Activated T-helper 1 cell treated with Interleukin-2 at 50 U/mL for 16 hours (primary cell): Measurements from ENCODE around the gene KRT6A.

Experiments
- DNase-seq: peaks from one replicate; pipeline ENCODE4 v3.0.0-alpha.2; 2020; ENCODE audit warnings: low read depth

The KRT6A gene

DNA sequence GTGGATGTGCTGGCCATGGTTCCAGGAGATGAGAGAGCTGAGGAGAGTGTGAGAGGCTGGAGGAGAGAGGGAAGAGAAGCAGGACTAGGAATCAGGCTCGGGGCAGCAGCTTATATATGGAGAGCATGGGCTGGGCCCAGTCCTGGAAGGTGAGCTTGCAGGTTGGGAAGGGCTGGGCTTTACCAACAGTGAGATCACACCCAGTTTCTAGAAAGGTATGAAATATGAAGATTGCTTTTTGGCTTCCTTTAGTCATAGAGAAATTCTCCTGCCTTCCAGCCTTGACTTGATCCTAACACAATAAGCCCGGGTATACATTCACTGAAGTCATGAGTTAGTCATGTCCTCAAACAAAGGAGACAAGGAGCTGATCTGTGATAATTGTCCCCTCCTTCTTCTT lies at the start of gene KRT6A:
KRT6A (minus strand) TSS at position 86 of the 400 bp plus-strand sequence; CDS start at position 17, 69 bp downstream.
- no peak for DNase-seq

- no peak for DNase-seq
Observed at GRCh38 chr12:52542157-52542556, 49.1 kb upstream of the KRT6A start.

DNA sequence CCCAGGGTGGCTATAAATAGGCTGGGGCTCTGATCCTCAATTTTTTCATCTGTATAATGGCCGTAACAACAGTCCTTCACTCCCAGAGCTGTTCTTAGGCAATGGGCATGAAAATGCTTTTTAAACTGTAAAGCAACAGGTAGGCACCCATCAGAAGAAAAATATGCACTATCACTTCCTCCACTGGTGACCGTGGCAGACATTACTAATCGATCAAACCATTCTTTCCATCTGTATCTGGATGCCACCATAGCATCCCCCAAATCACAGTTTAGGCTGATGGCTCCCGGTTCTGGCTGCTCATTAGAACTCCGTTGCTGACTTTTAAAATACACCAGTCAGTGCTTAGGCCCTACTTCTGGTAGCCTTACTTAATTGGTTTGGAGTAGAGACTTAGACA lies 48.7 kb upstream of the KRT6A start:
- DNase-seq: no peak

- DNase-seq: no peak
Observed at GRCh38 chr12:52540531-52540930, 47.5 kb upstream of the KRT6A start.

GRCh38 chr12:52539821-52540173 lies 46.7 kb upstream of the KRT6A start:
- no peak for DNase-seq

- no peak for DNase-seq
Observed at GRCh38 chr12:52539083-52539820, 46.2 kb upstream of the KRT6A start.

DNA sequence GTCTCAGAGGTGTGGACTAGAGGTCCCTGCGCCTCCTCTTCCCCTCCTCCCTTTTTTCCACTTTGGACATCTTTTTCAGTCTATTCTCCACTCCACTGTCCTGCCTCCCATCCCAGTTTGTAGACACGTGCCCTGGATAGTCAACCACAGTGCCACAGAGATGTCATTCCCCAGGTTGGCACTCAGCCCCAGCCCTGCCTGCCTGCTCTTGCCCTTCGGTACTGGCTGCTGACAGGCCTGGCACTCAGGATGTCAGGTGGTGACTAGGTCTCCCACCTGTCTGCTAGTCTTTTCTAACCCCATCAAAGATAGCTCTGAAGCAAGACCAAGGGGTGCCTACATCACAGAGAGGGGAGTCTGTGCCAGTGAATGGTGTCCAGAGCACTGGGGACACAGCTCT lies 44.0 kb upstream of the KRT6A start:
- DNase-seq: no peak

DNA sequence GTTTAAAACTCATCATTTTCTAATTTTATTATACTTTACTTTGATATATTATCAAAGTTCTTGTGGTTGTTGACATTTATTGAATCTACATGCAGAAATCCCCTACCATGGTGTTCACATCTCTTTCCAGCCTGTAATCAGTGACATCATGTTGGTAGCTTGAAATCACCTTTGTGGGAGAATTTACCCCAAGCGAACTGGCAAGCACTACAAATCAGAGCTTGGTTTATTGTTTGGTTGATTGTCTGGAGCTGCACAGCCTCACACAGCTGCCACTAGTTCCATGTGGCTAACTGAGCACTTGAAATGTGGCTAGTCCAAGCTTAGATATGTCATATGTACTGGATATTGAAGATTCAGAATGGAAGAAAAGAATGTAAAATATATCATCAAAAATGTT lies 42.5 kb upstream of the KRT6A start:
- no peak for DNase-seq

- DNase-seq: no peak
Observed at GRCh38 chr12:52534482-52534881, 41.4 kb upstream of the KRT6A start.

- no peak for DNase-seq
Observed at GRCh38 chr12:52533686-52534470, 40.8 kb upstream of the KRT6A start.

GRCh38 chr12:52532636-52533035 lies 39.6 kb upstream of the KRT6A start:
- no peak for DNase-seq

- DNase-seq: no peak
Observed at GRCh38 chr12:52531566-52532300, 38.7 kb upstream of the KRT6A start.

- no peak for DNase-seq
Observed at GRCh38 chr12:52530905-52531304, 37.8 kb upstream of the KRT6A start.

DNA sequence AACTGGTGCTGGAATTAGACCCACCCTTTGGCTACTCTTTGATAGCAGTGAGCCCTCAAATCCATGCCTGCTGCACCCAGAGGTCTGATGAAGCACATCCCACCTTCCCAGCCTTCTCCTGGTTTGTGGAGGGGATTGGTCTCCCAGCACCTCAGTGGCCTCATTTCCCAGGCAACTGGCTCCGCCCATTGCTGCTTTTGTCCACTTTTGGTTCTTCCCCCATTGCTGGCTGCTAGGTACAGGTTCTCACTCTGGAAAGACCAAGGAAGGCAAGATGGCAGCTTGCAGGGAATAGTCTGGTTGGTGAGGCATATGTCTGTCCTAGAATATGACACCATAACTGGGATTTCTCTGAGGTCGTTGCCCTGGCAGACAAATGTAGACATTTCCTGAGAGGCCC lies 37.3 kb upstream of the KRT6A start:
- no peak for DNase-seq

GRCh38 chr12:52529846-52530245 lies 36.8 kb upstream of the KRT6A start:
- DNase-seq: no peak

- no peak for DNase-seq
Observed at GRCh38 chr12:52529417-52529816, 36.4 kb upstream of the KRT6A start.

GRCh38 chr12:52528641-52529143 lies 35.6 kb upstream of the KRT6A start:
- DNase-seq: no peak

DNA sequence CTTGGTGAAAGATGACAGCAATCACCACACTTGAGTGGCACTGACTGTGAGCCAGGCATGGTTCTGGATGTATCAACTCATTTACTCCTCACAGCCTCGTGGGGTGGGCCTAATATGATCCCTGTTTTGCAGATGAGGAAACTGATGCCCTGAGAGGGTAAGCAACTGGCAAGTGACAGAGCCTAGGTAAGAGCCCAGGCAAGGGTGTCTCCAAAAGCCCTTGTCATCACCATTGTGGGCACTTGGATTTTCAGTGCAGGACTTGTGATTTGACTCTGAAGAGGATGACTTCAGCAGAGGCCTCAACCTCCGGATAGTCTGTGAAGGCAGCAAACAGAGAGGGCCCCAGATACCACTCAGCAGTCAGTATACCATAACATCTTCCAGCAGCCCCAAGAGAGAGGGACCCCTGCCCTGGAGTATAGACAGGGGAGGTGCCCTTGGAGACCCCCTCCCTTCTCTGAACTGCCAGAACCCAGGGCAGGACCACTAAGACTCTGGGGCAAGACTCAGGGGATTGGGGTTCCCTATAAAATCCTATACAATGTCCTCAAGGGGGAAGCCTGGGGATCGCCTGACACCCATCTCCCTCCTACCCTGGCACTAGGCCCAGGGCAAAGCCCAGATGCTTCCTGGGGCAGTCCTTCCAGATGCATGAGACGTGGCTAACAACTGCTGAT lies 34.2 kb upstream of the KRT6A start:
- no peak for DNase-seq

- no peak for DNase-seq
Observed at GRCh38 chr12:52526511-52526951, 33.5 kb upstream of the KRT6A start.

- no peak for DNase-seq
Observed at GRCh38 chr12:52525661-52526499, 32.8 kb upstream of the KRT6A start.
